Measurements from ENCODE around the gene CIDEB.

The CIDEB gene

DNA sequence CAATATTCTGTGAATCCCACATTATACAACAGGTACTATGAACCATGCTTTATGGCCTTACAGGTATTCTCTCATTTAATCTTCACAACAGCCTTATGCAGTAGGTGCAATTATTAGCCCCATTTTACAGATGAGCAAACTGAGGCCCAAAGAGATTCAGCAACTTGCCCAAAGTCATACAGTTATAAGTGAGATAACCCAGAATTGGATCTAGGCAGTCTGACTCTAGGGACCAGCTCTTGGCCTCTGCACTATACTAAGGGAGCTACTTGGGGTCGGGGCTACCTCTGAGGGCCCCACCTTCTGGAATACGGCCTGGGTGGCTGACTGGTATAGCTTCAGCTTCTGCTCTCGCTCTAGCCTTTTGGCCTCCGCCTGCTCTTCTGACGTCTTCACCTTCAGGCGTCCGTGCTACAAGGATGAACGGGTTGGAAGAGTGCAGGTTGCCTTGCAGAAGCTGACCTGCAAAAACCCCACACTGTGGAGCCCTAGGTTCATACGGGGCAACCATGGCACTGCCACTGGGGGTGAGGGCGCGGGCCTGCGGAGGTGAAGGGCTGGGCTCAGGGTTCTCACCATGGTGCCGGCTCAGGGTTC lies 37.1 kb downstream of the CIDEB start:
- no peak for DNase-seq (ENCODE audit: low read depth in 2 of 2, low spot score in 1 of 2)

GRCh38 chr14:24269910-24270536 lies 37.8 kb downstream of the CIDEB start:
- DNase-seq (ENCODE audit: low read depth in 2 of 2, low spot score in 1 of 2): no peak

- no peak for DNase-seq (ENCODE audit: low read depth in 2 of 2, low spot score in 1 of 2)
These were observed 38.4 kb downstream of the CIDEB start for GRCh38 chr14:24269368-24269767.

DNA sequence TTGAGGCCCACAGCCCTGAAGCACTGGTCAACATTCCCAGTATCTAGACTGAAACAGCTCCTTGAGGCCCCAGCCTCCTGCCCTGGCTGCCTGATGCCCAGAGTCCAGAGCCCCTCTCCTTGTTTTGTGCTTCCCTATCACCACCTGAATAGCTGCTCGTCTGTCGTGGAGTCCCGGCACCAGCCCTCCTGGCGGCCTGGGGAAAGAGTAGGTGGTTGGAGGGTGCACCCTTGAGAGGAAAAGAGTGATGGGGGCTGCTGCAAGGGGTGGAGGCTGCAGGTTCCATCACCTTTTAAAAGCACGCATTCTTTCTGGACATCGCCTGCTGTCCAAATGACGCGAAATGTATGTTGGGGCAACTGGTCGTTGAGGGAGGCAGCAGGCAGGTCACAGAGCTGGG lies 39.6 kb downstream of the CIDEB start:
- no peak for DNase-seq (ENCODE audit: low read depth in 2 of 2, low spot score in 1 of 2)

DNA sequence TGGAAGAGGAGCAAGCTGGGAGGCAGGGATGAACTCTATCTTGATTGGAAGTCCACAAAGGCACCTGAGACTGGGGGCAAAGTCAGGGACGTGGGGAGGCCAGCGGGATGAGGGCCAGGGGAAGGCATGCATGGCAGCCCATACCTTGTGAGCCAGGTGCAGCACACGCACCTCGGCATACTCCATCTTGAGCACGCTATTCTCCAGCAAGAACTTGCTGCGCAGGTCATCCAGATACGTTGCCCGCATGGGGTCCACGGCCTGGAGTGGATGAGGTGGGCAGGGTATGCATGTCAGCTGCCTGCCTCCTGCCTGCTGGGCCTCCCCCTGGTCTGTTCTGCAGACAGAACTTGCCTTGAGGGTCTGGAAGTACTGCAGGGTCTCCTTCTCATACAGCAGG lies 40.3 kb downstream of the CIDEB start:
- DNase-seq (ENCODE audit: low read depth in 2 of 2, low spot score in 1 of 2): no peak

DNA sequence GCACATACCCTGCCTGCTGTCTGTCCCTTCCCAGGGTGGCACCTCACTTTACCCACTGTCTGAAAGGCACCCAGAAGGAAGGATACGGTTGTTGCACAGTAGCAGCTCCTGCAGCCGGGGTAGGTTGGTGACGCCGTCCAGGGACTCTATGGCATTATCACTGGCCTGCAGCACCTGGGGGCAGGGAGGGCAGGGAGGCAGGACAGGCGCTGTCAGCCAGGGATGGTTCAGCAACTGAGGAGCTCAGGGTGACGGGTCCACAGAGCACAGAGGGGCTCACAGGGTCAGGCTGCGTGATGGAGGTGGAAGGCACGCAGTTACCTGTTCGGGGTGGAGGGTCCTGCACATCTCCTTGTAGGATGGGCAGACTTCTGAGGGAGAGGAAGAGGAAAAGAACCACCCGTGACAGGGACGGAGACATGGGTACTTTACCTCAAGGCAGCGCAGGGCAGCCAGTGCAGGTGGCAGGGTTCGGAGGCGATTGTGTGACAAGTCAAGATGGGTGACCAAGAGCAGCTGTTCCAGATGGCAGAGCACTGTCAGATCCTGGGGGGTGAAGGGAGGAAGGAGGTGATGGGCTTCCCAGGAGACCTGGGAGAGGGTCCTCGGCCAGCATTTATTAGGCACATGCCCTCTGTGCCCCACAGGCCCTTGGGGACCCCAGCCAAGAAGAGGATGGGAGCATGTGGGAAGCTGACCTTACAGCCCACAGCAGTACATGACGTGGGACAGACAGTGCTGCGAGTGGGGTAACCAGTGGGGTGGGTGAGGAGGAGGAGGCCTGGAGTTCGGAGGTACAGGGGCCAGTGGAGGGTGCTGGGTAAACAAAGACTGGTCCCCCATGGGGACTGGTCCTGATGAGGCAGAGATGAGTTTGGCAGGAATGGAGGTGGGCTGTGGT lies 41.2 kb downstream of the CIDEB start:
- DNase-seq (ENCODE audit: low read depth in 2 of 2, low spot score in 1 of 2): no peak

GRCh38 chr14:24264298-24264697 lies 43.5 kb downstream of the CIDEB start:
- no peak for DNase-seq (ENCODE audit: low read depth in 2 of 2, low spot score in 1 of 2)

GRCh38 chr14:24263848-24264247 lies 43.9 kb downstream of the CIDEB start:
- DNase-seq (ENCODE audit: low read depth in 2 of 2, low spot score in 1 of 2): no peak

DNA sequence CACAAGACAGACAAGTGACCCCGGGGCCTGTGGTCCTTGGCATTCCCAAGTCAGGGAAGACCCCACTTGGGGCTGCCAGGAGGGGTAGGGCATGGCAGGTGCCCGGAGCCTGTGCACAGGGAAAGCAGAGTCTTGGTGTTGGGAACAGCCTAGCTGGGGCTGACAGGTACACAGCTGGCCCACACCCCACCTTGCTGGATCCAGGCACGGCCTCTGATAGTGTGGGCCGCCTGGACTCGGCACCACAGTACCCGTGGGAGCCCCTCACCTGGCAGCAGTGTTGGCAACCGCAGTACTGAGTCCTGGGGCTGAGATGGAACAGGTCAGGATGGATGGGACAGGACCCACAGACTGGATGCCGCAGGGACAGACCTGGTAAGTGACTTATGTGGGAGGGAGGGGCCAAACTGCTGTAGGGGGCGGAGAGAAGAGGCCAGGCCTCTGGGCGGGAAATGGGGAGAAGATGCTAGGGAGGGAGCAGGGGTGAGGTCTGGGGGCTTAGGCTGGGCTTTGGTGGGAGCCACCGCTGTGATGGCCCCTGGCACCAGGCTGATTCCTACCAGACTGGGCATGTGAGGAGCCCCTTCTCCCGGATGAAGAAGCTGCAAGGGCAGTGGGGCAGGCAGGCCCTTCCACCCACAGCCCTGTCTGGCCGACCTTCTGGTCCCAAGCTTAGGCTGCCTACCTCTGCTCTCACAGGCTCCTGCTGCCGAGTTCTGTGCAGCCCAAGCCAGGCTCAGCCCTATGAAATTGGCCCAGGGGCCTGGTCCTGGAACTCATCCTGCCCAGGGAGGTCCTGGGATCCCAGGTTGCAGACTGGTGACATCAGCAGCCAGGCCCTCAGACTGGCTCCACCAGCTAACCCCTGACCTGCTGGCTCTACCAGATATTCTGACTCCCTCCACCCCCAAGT lies 44.7 kb downstream of the CIDEB start, which contains the start of gene TGM1:
Gene TGM1 (minus strand): TSS at position 357 of the 913 bp plus-strand sequence. CDS start 825 bp downstream, outside the sequence.
- no peak for DNase-seq (ENCODE audit: low read depth in 2 of 2, low spot score in 1 of 2)

GRCh38 chr14:24261969-24262327 lies 45.8 kb downstream of the CIDEB start:
- no peak for DNase-seq (ENCODE audit: low read depth in 2 of 2, low spot score in 1 of 2)

DNA sequence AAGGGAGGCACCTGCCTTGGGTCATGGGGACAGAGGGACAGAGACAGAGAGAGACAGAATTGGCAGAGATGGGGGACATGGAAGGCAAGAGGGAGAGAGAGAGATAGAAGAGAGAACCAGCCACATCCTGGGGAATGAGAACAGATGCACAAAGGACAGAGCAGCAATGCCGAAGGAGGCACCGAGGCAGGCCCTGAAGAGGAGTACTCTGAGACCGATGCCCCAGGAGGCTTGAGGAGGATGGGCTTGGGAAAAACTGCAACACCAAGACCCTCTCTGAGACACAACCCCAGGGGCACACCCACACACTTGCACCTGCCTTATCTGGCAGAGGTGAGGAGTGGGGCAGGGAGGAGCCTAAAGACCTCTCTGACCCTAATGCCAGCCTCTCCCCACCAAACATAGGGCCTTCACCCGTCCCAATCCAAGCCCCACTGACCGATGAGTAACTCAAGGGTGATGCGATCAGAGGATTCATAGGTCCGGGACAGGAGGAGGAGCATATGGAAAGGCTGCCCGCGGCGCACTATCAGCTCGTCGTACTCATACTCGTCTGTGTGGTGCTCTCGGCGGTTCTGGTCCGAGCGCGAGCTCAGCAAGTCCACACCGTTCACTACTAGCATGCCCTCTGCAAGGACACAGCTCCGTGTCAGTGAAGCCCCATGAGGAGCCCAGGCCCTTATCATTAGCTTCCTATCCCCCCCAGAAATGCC lies 46.4 kb downstream of the CIDEB start:
- no peak for DNase-seq (ENCODE audit: low read depth in 2 of 2, low spot score in 1 of 2)

DNA sequence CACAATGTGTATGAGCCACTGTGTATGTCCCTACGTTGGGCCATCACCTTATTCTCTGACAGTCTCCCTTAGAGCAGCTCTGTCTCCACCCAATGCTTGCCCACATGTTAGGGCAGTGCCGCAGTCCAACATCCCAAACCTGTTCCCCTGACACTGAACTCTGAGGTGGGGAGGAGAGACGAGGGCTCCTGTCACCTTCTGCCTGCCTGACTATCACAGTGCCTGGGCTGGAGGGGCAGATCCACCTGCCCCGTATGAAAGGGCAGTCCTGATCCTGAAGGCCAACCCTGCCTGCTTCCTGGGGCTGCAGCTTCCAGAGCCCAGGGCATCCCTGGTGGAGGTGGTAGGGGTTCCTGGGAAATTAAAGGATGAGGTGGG lies 47.0 kb downstream of the CIDEB start:
- no peak for DNase-seq (ENCODE audit: low read depth in 2 of 2, low spot score in 1 of 2)

- DNase-seq (ENCODE audit: low read depth in 2 of 2, low spot score in 1 of 2): no peak
These were observed 47.6 kb downstream of the CIDEB start for GRCh38 chr14:24260026-24260779.

DNA sequence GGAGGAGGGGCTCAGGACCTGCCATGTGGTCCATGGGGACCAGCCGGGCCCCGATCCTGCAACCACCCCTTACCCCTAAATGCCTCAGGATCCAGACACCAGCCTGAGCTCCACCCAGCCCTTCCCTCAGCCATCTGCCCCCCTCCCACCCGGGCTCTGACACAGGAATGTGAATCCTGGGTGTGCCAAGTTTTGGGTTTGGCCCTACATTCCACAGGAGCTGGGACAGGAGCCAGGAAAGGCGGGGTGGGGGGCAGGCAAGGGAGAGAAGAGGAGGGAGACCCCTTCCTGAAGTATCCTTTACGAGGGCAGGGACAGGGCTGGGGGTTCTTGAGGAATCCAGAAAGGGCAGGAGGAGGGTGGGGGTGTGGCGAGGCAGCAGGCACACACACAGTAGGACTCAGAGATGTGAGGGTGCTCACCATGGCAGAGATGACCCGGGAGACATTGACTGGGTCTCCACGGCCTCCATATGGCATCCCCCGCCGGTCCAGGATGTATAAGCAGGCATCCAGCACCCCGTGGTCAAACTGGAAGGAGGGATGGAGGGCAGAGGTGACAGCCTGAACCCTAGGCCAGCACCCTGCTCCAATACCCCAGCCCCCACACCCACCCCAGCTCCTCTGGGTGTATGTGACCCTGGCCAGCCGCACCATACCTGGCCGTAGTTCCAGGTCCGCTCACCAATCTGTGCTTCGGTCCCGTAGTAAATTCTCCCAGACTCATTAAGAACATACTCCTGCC lies 48.3 kb downstream of the CIDEB start:
- DNase-seq (ENCODE audit: low read depth in 2 of 2, low spot score in 1 of 2): no peak

DNA sequence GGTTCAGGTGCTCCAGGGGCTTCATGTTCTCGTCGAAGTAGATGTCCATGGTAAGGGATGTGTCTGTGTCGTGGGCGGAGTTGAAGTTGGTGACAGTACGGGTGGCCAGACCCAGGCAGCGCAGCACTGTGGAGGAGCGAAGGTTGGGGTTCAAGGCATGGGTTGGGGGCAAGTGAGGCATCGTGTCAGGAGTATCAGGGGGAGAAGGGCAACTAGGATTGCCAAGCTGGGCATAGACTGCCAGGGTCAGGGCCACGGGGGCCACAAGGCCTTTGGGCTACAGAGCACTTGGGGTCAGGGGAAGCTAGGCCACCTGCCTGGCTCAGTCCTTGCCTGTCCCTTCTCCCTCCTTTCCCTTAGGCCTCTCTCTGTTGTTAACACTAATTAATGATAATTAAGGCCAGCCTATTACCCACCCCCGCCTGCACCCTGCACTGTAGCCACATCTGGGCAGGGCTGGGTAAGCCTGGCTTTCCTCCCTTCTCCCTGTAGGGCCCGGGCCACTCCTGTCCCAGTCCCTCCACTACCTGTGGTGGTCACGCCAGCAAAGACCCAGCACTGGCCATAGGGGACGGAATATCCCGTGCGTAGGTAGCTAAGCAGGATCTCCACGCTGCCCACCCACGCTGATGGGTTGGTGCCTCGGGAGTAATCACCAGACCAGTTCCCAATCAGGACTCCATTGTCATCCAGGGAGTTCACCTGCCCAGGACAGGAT lies 49.1 kb downstream of the CIDEB start:
- no peak for DNase-seq (ENCODE audit: low read depth in 2 of 2, low spot score in 1 of 2)

- no peak for DNase-seq (ENCODE audit: low read depth in 2 of 2, low spot score in 1 of 2)
These were observed 49.7 kb downstream of the CIDEB start for GRCh38 chr14:24258119-24258518.

DNA sequence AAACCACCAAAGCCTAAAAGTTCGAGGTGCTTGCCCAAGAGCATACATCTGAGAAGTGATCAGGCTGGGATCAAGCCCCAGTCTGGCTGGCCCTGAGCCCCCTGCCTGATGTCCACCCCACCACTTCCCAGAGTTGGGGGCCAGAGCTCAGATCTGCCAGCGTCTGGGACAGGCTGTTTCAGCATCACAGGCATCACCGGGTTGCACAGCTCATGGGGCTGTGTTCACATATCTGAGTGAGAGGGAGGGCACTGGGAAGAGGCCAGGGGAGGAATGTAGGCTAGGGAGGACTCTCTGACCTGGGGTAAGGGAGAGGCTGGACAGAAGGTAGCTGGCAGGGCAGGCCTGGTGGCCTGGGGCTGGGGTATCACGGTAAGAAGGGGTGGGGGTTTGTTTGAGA lies 50.8 kb downstream of the CIDEB start:
- DNase-seq (ENCODE audit: low read depth in 2 of 2, low spot score in 1 of 2): no peak

GRCh38 chr14:24255931-24256711 lies 51.7 kb downstream of the CIDEB start:
- no peak for DNase-seq (ENCODE audit: low read depth in 2 of 2, low spot score in 1 of 2)

All from stimulated activated CD8-positive, alpha-beta memory T cell treated with anti-CD3 and anti-CD28 coated beads, Interleukin-4, amount 100 ng/mL, for 4 hours (primary cell).